T-helper 9 cell (primary cell): ENCODE data around the gene SLC35F2.
"Not testable (repeated sequence)": the region's sequence is repeated elsewhere in the genome, so short reads cannot be mapped to it uniquely, and the experiment has no call there.

ENCODE experiments used
- DNase-seq: peaks from one replicate; pipeline ENCODE4 v3.0.0-alpha.2; 2020

Gene SLC35F2

GRCh38 chr11:107785401-107785800 is 73.2 kb downstream of the SLC35F2 start:
- no peak for DNase-seq

- no peak for DNase-seq
Measured at GRCh38 chr11:107783121-107783520, 75.5 kb downstream of the SLC35F2 start.

GRCh38 chr11:107780775-107781174 is 77.8 kb downstream of the SLC35F2 start:
- no peak for DNase-seq

GRCh38 chr11:107780136-107780535 is 78.5 kb downstream of the SLC35F2 start:
- no peak for DNase-seq

GRCh38 chr11:107778839-107779517 is 79.6 kb downstream of the SLC35F2 start:
- no peak for DNase-seq

GRCh38 chr11:107777110-107777509 is 81.5 kb downstream of the SLC35F2 start:
- DNase-seq = no peak

- no peak for DNase-seq
Measured at GRCh38 chr11:107776062-107776461, 82.5 kb downstream of the SLC35F2 start.

- DNase-seq = no peak
Measured at GRCh38 chr11:107770551-107770951, 88.0 kb downstream of the SLC35F2 start.

GRCh38 chr11:107769189-107769588 is 89.4 kb downstream of the SLC35F2 start:
- no peak for DNase-seq

GRCh38 chr11:107758719-107759355 is 99.8 kb downstream of the SLC35F2 start:
- DNase-seq = not testable (repeated sequence)

GRCh38 chr11:107757661-107758060 is 100.9 kb downstream of the SLC35F2 start:
- no peak for DNase-seq

GRCh38 chr11:107756553-107756952 is 102.0 kb downstream of the SLC35F2 start:
- no peak for DNase-seq

GRCh38 chr11:107752949-107753822 is 105.4 kb downstream of the SLC35F2 start:
- no peak for DNase-seq

- no peak for DNase-seq
Measured at GRCh38 chr11:107752508-107752907, 106.1 kb downstream of the SLC35F2 start.

- no peak for DNase-seq
Measured at GRCh38 chr11:107751082-107751481, 107.5 kb downstream of the SLC35F2 start.

- no peak for DNase-seq
Measured at GRCh38 chr11:107750313-107750712, 108.3 kb downstream of the SLC35F2 start.

GRCh38 chr11:107747622-107748021 is 111.0 kb downstream of the SLC35F2 start:
- DNase-seq = no peak

GRCh38 chr11:107744736-107745135 is 113.9 kb downstream of the SLC35F2 start:
- no peak for DNase-seq

GRCh38 chr11:107743191-107743590 is 115.4 kb downstream of the SLC35F2 start:
- DNase-seq = no peak

GRCh38 chr11:107741044-107741823 is 117.4 kb downstream of the SLC35F2 start:
- DNase-seq = no peak
